SK-N-DZ (cell line): ENCODE data around the gene CMIP.

Source experiments
- DNase-seq: peaks from one replicate; pipeline ENCODE4 v3.0.0-alpha.2; 2015; ENCODE audit warnings: low spot score

CMIP gene

GRCh38 chr16:81635063-81635937, 190.7 kb downstream of the CMIP start:
- DNase-seq: peak; percentile 26

DNA sequence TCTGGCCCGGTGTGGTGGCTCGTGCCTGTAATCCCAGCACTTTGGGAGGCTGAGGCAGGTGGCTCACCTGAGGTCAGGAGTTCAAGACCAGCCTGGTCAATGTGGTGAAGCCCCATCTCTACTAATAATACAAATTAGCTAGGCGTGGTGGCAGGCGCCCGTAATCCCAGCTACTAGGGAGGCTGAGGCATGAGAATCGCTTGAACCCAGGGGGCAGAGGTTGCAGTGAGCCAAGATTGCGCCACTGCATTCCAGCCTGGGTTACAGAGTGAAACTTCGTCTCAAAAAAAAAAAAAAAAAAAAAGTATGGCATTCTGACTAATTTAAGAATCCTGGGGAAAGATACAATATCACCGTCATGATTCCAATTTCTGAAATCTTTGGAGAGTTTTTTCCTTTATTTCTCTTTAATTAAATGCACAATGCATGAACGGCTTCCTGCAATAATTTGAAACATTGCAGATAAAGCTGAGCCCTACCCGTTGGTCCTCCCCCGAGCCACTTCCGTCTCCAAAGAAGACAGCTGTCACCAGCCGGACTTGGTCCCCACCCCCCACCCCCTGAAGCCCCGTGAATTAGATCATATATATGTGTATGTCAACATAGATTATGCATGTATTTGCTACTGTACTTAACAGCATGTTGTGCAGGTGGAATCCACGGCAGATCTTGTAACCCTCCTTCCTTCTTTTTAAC, 191.8 kb downstream of the CMIP start:
- no peak for DNase-seq

DNA sequence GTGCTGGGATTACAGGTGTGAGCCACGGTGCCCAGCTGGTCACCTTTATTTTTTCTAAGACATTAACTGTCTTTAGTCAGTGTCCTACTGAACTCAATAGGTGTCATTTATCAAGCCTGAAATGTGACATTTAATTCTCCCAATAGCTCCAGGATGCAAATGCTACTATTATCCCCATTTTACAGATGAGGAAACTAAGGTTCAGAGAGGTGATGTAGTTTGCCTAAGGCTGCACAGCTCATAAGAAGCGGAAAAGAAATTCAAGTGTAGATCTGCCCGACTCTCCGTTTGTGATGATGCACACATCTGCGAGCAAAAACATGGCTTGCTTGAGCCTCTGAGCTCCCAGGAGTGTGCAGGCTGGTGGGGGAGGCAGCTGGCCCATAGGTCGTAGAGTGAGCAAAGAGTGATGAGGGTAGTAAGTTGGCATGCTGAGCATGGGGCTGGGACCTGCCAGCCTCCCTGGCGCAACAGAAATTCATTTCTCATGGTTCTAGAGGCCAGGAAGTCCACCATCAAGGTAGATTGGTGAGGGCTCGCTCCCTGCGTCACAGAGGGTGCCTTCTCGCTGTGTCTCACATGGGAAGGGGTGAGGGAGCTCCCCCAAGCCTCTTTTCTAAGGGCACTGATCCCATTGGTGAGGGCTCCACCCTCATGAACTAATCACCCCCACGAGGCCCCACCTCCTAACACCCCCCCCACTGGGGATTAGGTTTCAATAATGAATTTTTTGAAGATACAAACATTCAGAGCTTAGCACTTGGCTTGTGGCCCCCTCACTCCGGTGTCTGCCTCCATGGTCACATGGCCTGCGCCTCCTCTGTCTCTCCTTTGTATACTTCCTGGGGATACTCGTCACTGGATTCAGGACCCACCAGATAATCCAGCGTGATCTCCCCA, 193.0 kb downstream of the CMIP start:
- no peak for DNase-seq

DNA sequence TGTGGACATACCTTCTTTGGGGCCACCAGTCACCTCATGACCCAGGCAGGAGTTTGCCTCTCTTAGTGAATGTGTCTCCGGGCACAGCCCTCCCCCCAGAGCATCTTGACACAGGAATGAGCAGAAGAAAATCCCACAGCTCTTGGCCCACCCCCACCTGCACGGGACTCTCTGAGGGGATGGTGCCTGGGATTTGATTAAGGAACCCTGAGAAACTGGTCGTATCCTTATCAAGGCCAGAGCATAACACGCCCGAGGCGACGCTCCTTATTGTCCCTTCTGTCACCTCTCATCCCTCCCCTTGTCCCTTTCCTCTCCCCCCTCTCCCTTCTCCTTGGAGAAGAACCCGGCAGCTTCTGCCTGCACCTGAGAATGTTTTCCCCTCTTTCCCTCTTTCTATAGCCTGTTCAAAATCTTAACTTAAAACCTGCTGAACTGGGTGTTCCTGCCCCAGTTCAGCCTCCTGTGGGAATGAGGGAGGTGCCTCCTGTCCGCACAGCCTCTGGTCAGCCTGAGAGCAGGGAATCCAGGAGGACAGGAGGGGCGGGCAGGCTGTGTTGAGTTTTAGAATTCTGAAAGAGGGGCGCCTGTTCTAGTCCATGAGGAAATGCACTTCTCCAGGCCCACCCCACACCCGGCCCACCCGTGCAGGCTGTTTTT, 193.8 kb downstream of the CMIP start:
- no peak for DNase-seq

DNA sequence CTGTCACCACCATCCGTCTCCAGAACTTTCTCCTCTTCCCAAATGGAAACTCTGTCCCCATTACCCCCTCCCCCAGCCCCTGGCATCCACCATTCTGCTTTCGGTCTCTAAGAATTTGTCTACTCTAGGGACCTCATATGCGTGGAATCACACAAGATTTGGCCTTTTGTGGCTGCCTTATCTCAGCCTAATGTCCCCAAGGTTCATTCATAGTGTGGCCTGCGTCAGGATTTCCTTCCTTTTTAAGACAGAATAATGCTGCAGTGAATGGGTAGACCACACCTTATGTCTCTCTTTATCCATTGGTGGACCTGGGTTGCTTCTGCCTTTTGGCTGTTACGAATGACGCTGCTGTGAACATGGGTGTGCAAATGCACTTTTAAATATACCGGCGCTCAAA, 194.7 kb downstream of the CMIP start:
- no peak for DNase-seq

- no peak for DNase-seq
These were observed 195.5 kb downstream of the CMIP start for GRCh38 chr16:81639931-81640680.

DNA sequence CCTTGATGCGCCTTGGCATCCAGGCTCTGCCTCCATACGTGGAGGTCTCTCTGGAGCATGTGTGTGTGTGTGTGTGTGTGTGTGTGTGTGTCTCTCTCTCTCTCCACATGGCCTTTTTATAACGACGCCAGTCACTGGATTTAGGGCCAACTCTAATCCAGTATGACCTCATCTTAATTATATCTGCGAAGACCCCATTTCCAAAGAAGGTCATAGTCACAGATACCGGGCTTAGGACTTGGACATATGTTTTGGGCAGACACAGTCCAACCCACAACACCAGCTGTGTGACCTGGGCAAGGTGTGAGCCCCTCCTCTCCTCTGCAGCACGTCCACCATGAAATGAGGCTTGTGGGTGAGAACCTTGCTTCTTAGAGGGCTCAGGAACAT, 196.1 kb downstream of the CMIP start:
- DNase-seq: no peak

DNA sequence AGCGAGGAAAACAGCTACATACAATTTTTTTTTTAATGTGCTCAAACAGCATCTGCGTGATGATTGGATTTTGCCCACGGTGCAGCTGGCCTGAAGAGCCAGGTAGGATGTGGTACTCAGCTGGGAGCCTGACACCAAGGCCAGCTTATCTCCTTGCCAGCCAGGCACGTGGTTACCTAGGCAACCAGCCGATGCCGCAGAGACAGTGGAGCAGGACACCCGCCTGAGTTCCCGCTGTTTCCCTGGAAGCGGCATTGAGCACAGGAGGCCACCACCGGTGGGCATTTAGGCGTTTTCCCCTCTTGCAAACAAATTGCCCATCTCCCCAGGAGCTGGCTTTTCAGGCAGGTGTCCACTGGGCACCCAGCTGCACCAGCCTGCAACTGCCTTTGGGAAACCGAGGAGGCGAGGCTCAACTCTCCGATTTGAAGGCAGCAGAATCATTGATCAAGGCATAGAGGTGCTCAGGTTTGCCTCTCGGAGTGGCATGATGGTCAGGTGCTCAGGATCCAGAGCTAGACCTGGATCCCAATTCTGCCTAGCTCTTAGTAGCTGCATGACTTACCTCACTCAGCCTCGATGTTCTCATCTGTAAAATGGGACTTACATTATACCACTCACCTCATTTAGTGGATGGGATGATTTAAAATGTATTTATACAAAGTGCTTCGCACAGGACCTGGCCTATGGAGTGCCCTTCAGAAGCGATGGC, 196.9 kb downstream of the CMIP start:
- peak; percentile 83 for DNase-seq

DNA sequence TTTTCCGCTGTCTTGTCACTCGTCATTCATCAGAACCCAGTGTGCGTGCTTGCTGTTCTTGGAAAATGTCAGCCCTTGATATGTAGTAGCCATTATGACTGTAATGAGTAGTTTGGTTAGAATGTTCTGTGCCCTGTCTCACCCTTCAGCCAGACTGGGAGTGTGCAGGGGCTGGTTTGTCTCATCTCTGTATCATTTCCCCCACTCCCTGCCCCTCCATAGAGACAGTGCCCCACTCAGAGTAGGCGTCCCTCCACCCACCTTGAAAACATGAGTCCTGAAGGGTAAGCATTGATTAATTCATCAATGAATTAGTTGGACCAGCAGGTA, 197.5 kb downstream of the CMIP start:
- DNase-seq: no peak

DNA sequence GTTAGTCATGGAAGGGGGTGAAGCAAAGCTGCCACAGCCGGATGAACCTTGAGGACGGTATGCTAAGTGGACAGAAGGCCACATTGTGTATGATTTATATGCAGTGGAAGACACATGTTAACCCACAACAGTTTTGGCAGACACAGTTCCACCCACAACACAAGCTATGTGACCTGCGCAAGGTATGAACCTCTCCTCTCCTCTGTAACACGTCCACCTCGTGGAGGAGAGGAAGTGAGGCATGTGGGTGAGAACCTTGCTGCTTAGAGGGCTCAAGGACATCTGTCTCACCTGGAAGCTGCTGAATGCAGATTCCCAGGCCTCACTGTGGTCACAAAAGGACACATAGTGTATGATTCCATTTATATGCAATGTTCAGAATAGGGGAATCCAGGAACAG, 198.3 kb downstream of the CMIP start:
- DNase-seq: no peak

DNA sequence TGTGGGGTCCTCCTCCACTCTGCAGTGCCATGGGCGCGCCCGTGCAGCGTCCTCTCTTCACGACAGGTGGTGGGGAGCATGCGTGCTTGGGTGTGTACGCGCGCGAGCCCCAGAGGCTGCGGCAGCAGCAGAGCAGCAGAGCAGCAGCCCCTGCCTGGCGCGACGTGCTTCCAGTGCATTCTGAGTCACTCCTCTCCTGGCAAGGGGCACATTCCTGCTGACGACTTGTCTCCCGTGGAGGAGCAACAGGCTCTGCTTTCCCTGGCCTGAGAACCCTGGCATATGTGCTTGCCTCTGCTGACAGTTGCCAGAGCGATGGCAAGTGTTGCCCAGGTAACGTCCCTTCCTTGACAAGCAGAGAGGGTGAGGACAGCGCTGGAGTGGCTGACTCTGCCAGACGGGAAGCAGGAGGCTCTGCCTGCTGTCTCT, 200.7 kb downstream of the CMIP start:
- DNase-seq: no peak

- no peak for DNase-seq
These were observed 201.3 kb downstream of the CMIP start for GRCh38 chr16:81645925-81646324.

- DNase-seq: no peak
These were observed 202.0 kb downstream of the CMIP start for GRCh38 chr16:81646561-81646960.

- DNase-seq: no peak
These were observed 202.9 kb downstream of the CMIP start for GRCh38 chr16:81647527-81647926.

- no peak for DNase-seq
These were observed 205.1 kb downstream of the CMIP start for GRCh38 chr16:81649561-81650184.

GRCh38 chr16:81650281-81650680, 205.7 kb downstream of the CMIP start:
- no peak for DNase-seq

GRCh38 chr16:81650982-81651562, 206.5 kb downstream of the CMIP start:
- peak; percentile 67 for DNase-seq

- no peak for DNase-seq
These were observed 207.4 kb downstream of the CMIP start for GRCh38 chr16:81651758-81652718.
